ENCODE measurements around the gene LEAP2.

DNA sequence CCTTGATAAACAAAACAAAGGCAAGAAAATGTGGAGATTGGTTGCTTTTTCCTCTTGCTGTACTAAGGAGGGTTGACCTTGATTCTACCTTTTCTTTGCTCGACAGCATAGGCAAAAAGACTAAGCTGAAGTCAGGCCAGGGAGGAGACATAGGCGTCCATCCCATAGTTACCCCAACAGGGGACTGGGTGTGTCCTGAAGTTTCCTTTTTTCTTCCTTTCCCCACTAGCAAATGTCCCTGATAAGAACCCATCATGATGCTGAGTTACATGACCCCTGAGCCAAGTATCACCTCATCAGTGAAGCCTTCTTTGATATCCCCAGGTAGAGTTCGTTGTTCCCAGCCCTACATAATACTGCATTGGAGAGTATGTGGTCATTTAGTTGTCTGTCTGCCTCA lies 33.2 kb upstream of the LEAP2 start:
- TF ChIP-seq TEAD4 (IDR thresholded peaks at IDR 0.05; ENCODE audit: low read depth, low read length) (no peak), SIN3A (conservative IDR thresholded peaks at IDR 0.05 in 1 of 2, IDR thresholded peaks at IDR 0.05 in 1 of 2; ENCODE audit: low read depth in 1 of 2, low read length in 2 of 2) (no peak), CTCF (IDR thresholded peaks at IDR 0.05; ENCODE audit: control extremely low read depth in 1 of 3, insufficient read depth in 1 of 3, low read depth in 1 of 3, low read length in 3 of 3) (no peak), POLR2A (IDR thresholded peaks at IDR 0.05; ENCODE audit: control extremely low read depth in 1 of 2, low read depth in 2 of 2, low read length in 2 of 2) (no peak), POLR2AphosphoS5 (IDR thresholded peaks at IDR 0.05; ENCODE audit: low read depth, low read length) (no peak), CHD1 (IDR thresholded peaks at IDR 0.05; ENCODE audit: low read depth, low read length) (no peak), RFX5 (IDR thresholded peaks at IDR 0.05; ENCODE audit: borderline replicate concordance, low read depth, low read length) (no peak), KDM4A (IDR thresholded peaks at IDR 0.05; ENCODE audit: low read depth, low read length, severe bottlenecking) (no peak), EGR1 (IDR thresholded peaks at IDR 0.05; ENCODE audit: borderline replicate concordance, low read depth, low read length) (no peak), EZH2 (IDR thresholded peaks at IDR 0.05; ENCODE audit: low read depth, low read length, severe bottlenecking) (no peak), BCL11A (IDR thresholded peaks at IDR 0.05; ENCODE audit: low read depth in 2 of 2, low read length in 2 of 2) (no peak), MAFK (IDR thresholded peaks at IDR 0.05; ENCODE audit: low read depth, low read length) (no peak)
- TF ChIP-seq, protein P1, sequence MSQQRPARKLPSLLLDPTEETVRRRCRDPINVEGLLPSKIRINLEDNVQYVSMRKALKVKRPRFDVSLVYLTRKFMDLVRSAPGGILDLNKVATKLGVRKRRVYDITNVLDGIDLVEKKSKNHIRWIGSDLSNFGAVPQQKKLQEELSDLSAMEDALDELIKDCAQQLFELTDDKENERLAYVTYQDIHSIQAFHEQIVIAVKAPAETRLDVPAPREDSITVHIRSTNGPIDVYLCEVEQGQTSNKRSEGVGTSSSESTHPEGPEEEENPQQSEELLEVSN (IDR thresholded peaks at IDR 0.05), result no peak
- TF ChIP-seq, protein P2, sequence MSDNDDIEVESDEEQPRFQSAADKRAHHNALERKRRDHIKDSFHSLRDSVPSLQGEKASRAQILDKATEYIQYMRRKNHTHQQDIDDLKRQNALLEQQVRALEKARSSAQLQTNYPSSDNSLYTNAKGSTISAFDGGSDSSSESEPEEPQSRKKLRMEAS (IDR thresholded peaks at IDR 0.05), result no peak

Measured in H1 (cell line).